Esophagus squamous epithelium (tissue), 5 donors: ENCODE results near the gene SHC4. TPM values are rescaled to one million over a fixed set of nuclear protein-coding genes. Genes with fewer than 3 reads are reported as not detected.
A peak's percentile ranks its signal among the peaks of the same experiment; 100 is the strongest.
"Not testable (repeated sequence)": the region's sequence is repeated elsewhere in the genome, so short reads cannot be mapped to it uniquely, and the experiment has no call there.

Experiments
- DNase-seq: peaks from one replicate; lab custom pipeline; 2025; lab: John Stamatoyannopoulos, UW
- H3K27ac ChIP-seq, 4 donors: fragments of 200-600 bp; sonication (generic); one replicate each; pipeline ENCODE4 v1.5.1; 2016 to 2019; ENCODE audit warnings: mild to moderate bottlenecking in 1 of 4
- H3K27me3 ChIP-seq, 4 donors: fragments of 200-600 bp; sonication (generic); 1 replicate in 3 of 4; 2 replicates in 1 of 4; pipeline versions ENCODE4 v1.5.1 to v1.6.0; 2017 to 2021; ENCODE audit warnings: antibody characterized with exemption in 1 of 4
- H3K36me3 ChIP-seq, 3 donors: fragments of 200-600 bp; sonication (generic); one replicate each; pipeline ENCODE4 v1.5.1; 2016 to 2019
- H3K4me1 ChIP-seq, 3 donors: fragments of 200-600 bp; sonication (generic); one replicate each; pipeline ENCODE4 v1.5.1; 2017 to 2019
- H3K4me3 ChIP-seq, 4 donors: fragments of 200-600 bp; sonication (generic); 1 replicate in 3 of 4; 2 replicates in 1 of 4; pipeline ENCODE4 v1.5.1; 2016 to 2019; ENCODE audit warnings: mild to moderate bottlenecking in 2 of 4, moderate library complexity in 1 of 4
- H3K9me3 ChIP-seq, 3 donors: fragments of 200-600 bp; sonication (generic); one replicate each; pipeline ENCODE4 v1.5.1; 2016 to 2019
- CTCF ChIP-seq, 6 experiments: fragments of 450-650 bp in 4 of 6; fragments of 200-600 bp in 2 of 6; sonication (generic) in 2 of 6; IDR thresholded peaks; one replicate each; pipeline ENCODE4 v1.5.1; 2016 to 2019; ENCODE audit warnings: antibody characterized with exemption in 6 of 6, mild to moderate bottlenecking in 4 of 6, moderate library complexity in 4 of 6
- POLR2A ChIP-seq, 4 donors: fragments of 450-650 bp; IDR thresholded peaks; one replicate each; pipeline ENCODE4 v1.6.1; 2017; ENCODE audit warnings: antibody characterized with exemption in 4 of 4, mild to moderate bottlenecking in 4 of 4, moderate library complexity in 3 of 4
- WGBS, 2 donors: methylation state at CpG; one replicate each; pipeline ENCODE4 v1.1.5; 2018; 5-methylcytosine and 5-hydroxymethylcytosine counted together
- intact Hi-C: fragments of 100-400 bp; cut with DNase I; formaldehyde crosslinking; loops from one replicate; pipeline ENCODE4 v1.15.0; 2022
- total RNA-seq, 4 donors: library from RNA; depleted of rRNA; stranded (reverse); fragments of >200 nt; gene quantifications; one replicate each; pipeline ENCODE4 v1.1.0, GENCODE V29; 2016
- donor health status: DM: yes; HTN: yes; CAD: no.

Gene SHC4
- total RNA-seq, 4 donors from 2014 or later = 0.18 to 0.50 (median 0.38) TPM; not detected in 1

GRCh38 chr15:48795901-48796300 lies 167.8 kb downstream of the SHC4 start:
- H3K27me3 ChIP-seq = no peaks in the 10 kb centered on the region
- H3K4me1 ChIP-seq = peaks cover 0 to 12% (median 3%) of the 10 kb centered on the region in 3 donors
- intact Hi-C loops = no loop called here
- no peak overlapping the region for H3K4me3 ChIP-seq
- 92 to 94% methylated on average over 3 of the region's 3 CpGs for WGBS, 2 donors
- H3K27ac ChIP-seq = no peak overlapping the region
- no peaks in the 10 kb centered on the region for H3K9me3 ChIP-seq
- DNase-seq = no peak
- TF ChIP-seq CTCF (IDR thresholded peaks at IDR 0.05) (no peak), POLR2A (IDR thresholded peaks at IDR 0.05) (no peak)
- peaks cover 0 to 19% (median 0%) of the 10 kb centered on the region in 3 donors for H3K36me3 ChIP-seq

- DNase-seq = no peak
- Histone ChIP-seq H3K4me3 (peak overlapping the region in 1 of 4 donors; percentile 5), H3K27ac (peak overlapping the region in 3 of 4 donors; percentile 37 to 66 (median 49)), H3K9me3 (no peaks in the 10 kb centered on the region), H3K4me1 (peaks cover 0 to 6% (median 3%) of the 10 kb centered on the region in 3 donors), H3K27me3 (no peaks in the 10 kb centered on the region), H3K36me3 (peaks cover 0 to 23% (median 0%) of the 10 kb centered on the region in 3 donors)
- TF ChIP-seq CTCF (IDR thresholded peaks at IDR 0.05) (no peak), POLR2A (IDR thresholded peaks at IDR 0.05) (no peak)
- WGBS, 2 donors = 84 to 93% methylated on average over 2 of the region's 2 CpGs
- intact Hi-C loops = no loop called here
These were observed 169.0 kb downstream of the SHC4 start for GRCh38 chr15:48794697-48795134.

GRCh38 chr15:48792408-48792807 lies 171.3 kb downstream of the SHC4 start:
- TF ChIP-seq POLR2A (IDR thresholded peaks at IDR 0.05) = no peak
- TF ChIP-seq CTCF (IDR thresholded peaks at IDR 0.05) = no peak
- H3K27ac ChIP-seq = no peak overlapping the region
- DNase-seq = no peak
- no peaks in the 10 kb centered on the region for H3K27me3 ChIP-seq
- no peak overlapping the region for H3K4me3 ChIP-seq
- H3K36me3 ChIP-seq = peaks cover 0 to 38% (median 0%) of the 10 kb centered on the region in 3 donors
- intact Hi-C loops = no loop called here
- 54 to 59% methylated on average over 3 of the region's 3 CpGs for WGBS, 2 donors
- H3K9me3 ChIP-seq = no peaks in the 10 kb centered on the region
- H3K4me1 ChIP-seq = peaks cover 0 to 6% (median 3%) of the 10 kb centered on the region in 3 donors

- H3K4me3 ChIP-seq, DNase-seq, H3K9me3 ChIP-seq, H3K27ac ChIP-seq, H3K27me3 ChIP-seq, intact Hi-C loops, H3K4me1 ChIP-seq: not testable (repeated sequence)
- peaks cover 0 to 38% (median 0%) of the 10 kb centered on the region in 3 donors for H3K36me3 ChIP-seq
- 84 to 89% methylated on average over 7 to 12 of the region's 12 CpGs for WGBS, 2 donors
These were observed 173.1 kb downstream of the SHC4 start for GRCh38 chr15:48790466-48791115.

GRCh38 chr15:48785712-48786111 lies 178.0 kb downstream of the SHC4 start:
- DNase-seq = no peak
- H3K9me3 ChIP-seq = no peaks in the 10 kb centered on the region
- H3K27ac ChIP-seq = no peak overlapping the region
- H3K27me3 ChIP-seq = no peaks in the 10 kb centered on the region
- H3K4me1 ChIP-seq = peaks cover 0 to 5% (median 0%) of the 10 kb centered on the region in 3 donors
- WGBS, 2 donors = 81 to 90% methylated on average over 2 of the region's 2 CpGs
- H3K36me3 ChIP-seq = peaks cover 0 to 44% (median 0%) of the 10 kb centered on the region in 3 donors
- no peak for TF ChIP-seq POLR2A (IDR thresholded peaks at IDR 0.05)
- TF ChIP-seq CTCF (IDR thresholded peaks at IDR 0.05) = no peak
- intact Hi-C loops = no loop called here
- no peak overlapping the region for H3K4me3 ChIP-seq
